GM20431 (cell line): ENCODE measurements around the gene HHAT.
"Not testable (repeated sequence)": the region's sequence is repeated elsewhere in the genome, so short reads cannot be mapped to it uniquely, and the experiment has no call there.

Experiments used
- in situ Hi-C: fragments of 300-500 bp; cut with MseI, MboI; formaldehyde crosslinking; loops from one replicate; pipeline ENCODE4 v1.15.0; 2020; ENCODE audit warnings: low sequenced_read_pairs; ENCODE audit not compliant: unreplicated experiment

The HHAT gene

DNA sequence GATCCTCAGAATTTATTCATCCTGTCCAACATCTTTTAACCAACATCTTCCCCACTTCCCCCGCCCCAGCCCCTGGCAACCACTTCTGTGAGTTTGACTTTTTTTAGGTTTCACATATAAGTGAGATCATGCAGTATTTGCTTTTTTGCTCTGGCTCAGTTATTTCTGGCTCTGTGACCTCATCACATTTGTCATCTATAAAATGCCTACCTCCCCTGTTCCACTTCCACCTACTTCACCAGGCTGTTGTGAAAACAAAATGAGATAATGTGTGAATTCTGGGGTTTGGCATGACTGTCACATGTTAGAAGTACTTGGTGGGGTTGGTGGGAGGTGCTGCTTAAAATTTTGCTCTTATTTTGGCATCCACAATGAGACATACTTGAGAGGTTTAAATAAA is 18.4 kb downstream of the HHAT start:
- in situ Hi-C loops, result no loop called here

GRCh38 chr1:210351496-210351895 is 22.8 kb downstream of the HHAT start:
- in situ Hi-C loops, result no loop called here

DNA sequence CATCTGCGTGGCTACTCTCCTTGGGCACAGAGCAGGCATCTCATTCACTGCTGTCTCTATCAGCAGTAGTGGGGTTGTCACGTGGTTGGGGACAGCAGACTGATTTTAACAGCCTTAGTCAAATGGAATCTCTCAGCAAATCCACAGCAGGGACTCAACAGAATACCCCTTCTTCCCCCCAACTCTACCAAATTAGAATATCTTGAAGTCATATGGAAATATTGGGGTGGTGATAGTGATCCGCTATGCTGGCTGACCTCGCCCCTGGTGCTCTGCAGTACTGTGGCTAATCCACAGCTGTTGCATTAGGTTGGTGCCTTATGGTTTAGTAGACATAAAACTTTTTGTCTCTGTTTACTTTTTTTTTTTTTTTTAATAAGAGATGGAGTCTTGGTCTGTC is 23.9 kb downstream of the HHAT start:
- in situ Hi-C loops, result no loop called here

DNA sequence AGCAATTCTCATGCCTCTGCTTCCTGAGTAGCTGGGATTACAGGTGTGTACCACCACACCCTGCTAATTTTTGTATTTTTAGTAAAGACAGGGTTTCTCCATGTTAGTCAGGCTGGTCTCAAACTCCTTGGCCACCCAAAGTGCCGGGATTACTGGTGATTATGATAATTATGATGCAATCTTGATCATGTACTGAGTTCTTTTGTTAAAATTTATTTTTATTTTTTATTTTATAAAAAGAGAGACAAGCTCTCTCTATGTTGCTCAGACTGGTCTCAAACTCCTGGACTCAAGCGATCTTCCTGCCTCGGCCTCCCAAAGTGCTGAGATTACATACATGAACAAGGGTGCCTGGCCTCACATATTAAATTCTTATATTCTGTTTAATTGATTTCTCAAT is 25.6 kb downstream of the HHAT start:
- in situ Hi-C loops, result not testable (repeated sequence)

DNA sequence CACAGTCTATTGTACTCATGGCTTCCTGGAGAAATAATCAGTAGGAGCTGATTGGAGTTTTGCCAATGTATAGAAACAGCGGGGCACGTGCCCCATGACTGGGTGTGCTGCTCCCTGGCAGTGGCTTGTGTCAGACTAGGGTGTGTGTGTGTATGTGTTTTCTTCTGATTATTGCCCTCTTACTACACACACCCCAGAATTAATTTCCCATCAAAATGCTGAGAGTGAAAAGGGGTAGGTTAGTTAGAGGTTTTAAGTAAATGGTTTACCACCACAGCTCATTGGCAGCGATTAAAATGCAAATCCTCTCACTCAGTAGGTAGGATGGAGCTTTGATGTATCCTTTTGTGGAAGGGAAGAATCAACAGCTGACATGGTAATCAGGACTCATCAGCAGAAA is 29.9 kb downstream of the HHAT start:
- in situ Hi-C loops, result no loop called here

- in situ Hi-C loops, result no loop called here
Measured at GRCh38 chr1:210359255-210359654, 30.6 kb downstream of the HHAT start.

DNA sequence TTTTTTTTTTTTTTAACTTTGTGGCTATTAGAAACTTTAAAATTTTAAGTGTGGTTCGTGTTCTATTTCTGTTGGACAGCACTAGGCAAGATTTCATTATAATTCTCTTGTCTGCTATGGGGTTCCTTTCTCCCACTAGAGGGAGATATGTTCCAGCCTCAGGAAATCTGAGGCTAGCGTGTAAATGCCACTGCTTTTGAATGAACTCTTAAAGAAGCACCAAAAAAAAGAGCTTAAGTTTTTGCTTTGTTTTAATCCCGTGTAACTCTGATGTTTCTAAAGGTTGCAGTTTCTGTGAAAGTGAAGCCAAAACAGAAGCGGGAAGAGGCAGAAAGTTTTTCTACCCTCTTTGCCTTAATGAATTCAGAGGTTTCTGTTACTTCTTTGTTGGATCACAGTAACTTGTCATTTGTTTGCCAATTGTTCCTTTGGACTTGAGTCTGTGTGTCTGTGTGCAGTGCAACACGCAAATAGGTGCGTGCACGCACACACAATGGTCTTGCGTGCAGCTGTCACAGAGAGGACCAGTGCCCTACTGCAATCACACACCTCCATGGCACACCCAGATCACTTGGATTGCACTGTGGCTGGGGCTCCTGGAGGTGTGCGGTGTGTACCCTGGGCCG is 32.3 kb downstream of the HHAT start:
- in situ Hi-C loops, result no loop called here

- in situ Hi-C loops, result no loop called here
Measured at GRCh38 chr1:210361665-210362064, 33.0 kb downstream of the HHAT start.

- in situ Hi-C loops, result no loop called here
Measured at GRCh38 chr1:210362526-210362925, 33.8 kb downstream of the HHAT start.

- in situ Hi-C loops, result no loop called here
Measured at GRCh38 chr1:210363119-210363518, 34.4 kb downstream of the HHAT start.

DNA sequence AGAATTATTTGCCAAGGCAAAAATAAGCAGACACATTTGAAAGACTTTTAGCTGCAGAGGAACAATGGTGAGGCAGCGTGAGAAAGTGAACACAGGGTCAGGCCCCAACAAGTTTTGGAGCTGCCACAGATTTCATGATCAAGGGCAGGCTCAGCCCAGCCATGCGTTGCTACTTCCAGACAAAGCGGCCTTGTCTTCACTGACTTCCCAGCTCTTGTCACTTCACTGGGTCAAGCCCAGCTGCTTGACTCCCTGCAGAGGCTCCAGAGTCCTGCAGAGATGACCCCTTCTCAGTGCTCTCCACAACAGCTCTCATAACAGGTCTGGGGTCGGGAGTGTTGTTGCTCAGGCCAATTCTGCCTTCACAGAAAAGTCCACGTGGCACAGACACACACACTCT is 35.8 kb downstream of the HHAT start:
- in situ Hi-C loops, result no loop called here

- in situ Hi-C loops, result no loop called here
Measured at GRCh38 chr1:210366767-210367166, 38.1 kb downstream of the HHAT start.

- in situ Hi-C loops, result no loop called here
Measured at GRCh38 chr1:210367566-210367965, 38.9 kb downstream of the HHAT start.

DNA sequence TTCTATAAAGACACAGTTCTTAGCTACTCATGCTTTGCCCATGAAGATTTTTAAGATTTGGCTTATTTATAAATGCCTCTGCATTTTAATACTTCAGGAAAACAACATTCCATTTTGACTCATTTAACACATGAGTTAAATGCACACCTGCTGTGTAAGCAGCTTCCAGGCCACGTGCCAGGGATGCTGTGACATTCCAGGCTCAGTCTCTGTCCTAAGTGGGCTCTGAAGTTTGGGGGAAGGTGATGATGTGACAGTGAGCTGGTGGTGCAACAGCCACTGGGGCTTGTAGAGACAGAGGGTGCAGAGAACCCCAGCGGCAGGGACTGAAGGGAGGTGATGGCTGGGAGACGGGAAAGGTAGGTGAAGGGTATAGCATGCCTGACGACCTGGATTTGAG is 40.7 kb downstream of the HHAT start:
- in situ Hi-C loops, result no loop called here

DNA sequence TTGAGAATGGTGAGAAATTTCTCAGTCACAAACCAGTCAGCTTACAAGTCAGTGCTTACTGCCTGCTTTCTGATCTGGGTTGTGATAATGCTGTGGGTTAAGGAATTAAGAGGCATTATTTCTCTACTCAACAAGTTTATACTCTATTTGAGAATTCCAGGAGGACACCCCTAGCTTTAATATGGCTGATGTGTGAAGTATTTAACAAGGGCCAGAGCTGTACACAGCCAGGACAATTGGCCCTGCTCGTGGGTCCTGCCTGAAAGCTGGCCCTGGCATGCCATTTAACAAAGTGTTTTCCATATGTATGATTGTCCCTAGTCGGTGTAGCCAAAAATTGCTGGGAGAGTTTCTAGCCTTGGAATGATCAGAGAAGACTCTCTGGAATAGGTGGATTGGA is 43.2 kb downstream of the HHAT start:
- in situ Hi-C loops, result no loop called here

- in situ Hi-C loops, result no loop called here
Measured at GRCh38 chr1:210372491-210372890, 43.8 kb downstream of the HHAT start.

DNA sequence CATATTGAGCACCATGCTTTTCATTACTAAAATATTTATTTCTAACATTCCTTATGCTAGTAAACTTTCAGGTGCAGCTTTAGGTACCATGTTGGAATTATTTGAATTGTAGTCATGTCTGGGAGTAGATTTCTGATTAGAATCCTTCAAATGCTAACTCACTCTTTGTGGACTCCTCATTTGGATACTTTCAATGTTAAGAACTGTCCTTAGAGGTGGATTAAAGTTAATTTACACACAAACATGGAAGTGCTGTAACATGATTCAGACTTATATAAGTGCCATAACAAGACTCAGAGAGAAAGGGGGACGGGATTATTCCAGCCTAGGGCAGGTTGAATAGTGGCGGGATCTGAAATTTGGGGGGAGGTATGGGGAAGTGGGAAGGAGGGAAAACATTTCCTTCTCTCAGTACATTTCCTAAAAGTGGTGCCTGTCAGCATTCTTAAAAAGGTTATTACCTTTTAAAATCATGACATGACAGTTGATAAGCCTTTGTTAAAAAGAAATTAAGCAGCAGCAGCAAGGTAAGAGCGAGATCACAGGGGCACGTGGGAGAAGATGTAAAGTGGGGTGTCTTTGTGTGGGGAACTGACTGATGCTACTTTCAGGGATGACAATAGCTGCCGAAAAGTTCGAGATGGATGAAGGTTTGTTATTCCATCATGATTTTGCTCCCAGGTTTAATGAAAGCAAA is 44.4 kb downstream of the HHAT start:
- in situ Hi-C loops, result no loop called here

GRCh38 chr1:210373628-210373877 is 44.9 kb downstream of the HHAT start:
- in situ Hi-C loops, result no loop called here

DNA sequence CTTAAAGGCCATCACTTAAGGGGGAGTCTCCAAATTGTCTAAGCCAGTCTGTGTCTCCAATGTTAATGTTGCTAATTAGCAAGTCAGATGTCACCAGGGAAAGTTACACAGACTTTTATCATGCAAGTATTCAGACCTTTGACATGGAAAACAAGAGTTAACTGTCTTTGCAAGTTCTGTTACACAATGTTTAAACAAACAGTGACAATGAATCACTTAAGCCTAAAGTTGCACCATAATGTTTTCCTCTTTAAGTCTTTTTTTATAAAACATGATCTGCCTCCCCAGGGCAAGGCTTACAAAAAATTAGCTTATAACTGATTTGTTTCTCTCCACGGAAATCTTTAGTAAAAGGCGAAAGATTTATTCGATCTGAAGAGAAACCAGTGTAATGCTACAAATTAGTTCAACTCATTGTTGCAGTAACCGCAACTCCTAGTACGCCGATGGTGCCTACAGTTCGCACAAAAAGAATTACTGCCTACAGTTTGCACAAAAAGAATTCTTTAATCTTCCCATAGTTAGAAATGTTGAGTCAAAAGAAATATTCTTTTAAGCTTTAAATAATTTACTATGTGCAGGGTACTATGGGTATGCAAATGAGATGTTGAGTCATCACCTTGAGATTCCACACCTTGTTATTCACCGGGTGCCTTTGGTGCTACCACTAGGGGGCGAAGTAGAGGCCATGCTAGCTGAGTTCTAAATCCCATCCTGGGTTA is 45.3 kb downstream of the HHAT start:
- in situ Hi-C loops, result no loop called here

DNA sequence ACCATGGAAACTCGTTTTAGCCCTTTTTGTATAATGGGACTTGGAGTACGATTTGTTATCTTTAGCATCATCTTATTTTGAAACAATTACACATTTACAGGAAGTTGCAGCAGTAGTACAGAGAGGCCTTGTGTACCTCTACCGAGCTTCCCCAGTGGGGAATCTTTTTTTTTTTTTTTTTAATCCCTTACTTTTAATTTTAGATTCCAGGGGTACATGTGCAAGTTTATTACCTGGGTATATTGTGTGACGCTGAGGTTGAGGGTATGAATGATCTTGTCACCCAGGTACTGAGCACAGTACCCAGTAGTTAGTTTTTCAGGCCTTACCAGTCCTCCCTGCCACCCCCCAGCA is 45.9 kb downstream of the HHAT start:
- in situ Hi-C loops, result no loop called here

DNA sequence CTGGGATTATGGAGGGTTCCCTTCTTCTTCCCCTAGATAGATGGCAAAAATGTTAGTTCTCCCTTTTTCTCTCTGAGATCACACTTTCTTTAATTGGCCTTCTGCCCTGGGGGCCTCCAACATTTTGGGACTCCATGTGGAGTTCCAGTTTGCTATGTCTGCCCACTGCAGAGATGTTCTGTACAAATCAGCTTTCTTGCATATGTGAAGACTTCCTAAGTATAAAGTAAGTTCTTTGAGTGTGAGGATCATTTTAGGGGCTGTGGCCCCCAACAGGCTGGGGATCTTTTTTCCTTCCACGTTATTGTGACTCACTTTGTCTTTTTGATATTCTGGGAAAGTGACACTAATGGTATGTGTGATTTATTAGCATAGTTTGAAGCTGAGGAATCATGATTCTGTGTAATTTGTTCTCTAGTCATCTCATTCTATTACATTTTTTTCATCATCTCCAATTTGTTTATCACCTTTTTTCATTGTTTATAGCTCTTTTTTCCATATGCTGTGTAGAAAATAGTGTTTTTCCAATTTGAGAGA is 48.2 kb downstream of the HHAT start:
- in situ Hi-C loops, result no loop called here
